Aorta (tissue), 5 donors: ENCODE results near the gene ATP4A. TPM values are rescaled to one million over a fixed set of nuclear protein-coding genes. Genes with fewer than 3 reads are reported as not detected.

ENCODE experiments used
- ATAC-seq: fragments of 200-7000 bp; cut with Tn5 transposase; one replicate; pipeline ENCODE4 v1.9.1; 2022; ENCODE audit warnings: moderate library complexity; ENCODE audit not compliant: low FRiP score
- DNase-seq, 2 donors: peaks; one replicate each; pipeline ENCODE4 v3.0.0-alpha.2; 2020
- H3K27ac ChIP-seq, 2 donors: one replicate each; pipeline ENCODE4 v1.5.1; 2013; ENCODE audit warnings: low read length in 2 of 2, mild to moderate bottlenecking in 2 of 2, moderate library complexity in 2 of 2, control low read depth in 1 of 2, inconsistent platforms in 1 of 2, low read depth in 1 of 2
- H3K27me3 ChIP-seq, 2 donors: one replicate each; pipeline ENCODE4 v1.6.1; 2013; ENCODE audit warnings: control low read depth in 1 of 2, low read length in 1 of 2, mild to moderate bottlenecking in 1 of 2, moderate library complexity in 1 of 2; ENCODE audit not compliant: insufficient read depth in 2 of 2, control insufficient read depth in 1 of 2
- H3K36me3 ChIP-seq, 2 donors: one replicate each; pipeline ENCODE4 v1.6.1; 2013; ENCODE audit warnings: control low read depth in 1 of 2, low read length in 1 of 2, mild to moderate bottlenecking in 1 of 2; ENCODE audit not compliant: insufficient read depth in 2 of 2, control insufficient read depth in 1 of 2
- H3K4me1 ChIP-seq, 2 donors: one replicate each; pipeline ENCODE4 v1.6.1; 2013; ENCODE audit warnings: low read length in 2 of 2, control low read depth in 1 of 2, mild to moderate bottlenecking in 1 of 2, moderate library complexity in 1 of 2; ENCODE audit not compliant: insufficient read depth in 2 of 2, control insufficient read depth in 1 of 2
- H3K4me3 ChIP-seq, 2 donors: one replicate each; pipeline ENCODE4 v1.5.1; 2013; ENCODE audit warnings: low read length in 2 of 2, control low read depth in 1 of 2, mild to moderate bottlenecking in 1 of 2
- H3K9me3 ChIP-seq: one replicate; pipeline ENCODE4 v1.6.1; 2013; ENCODE audit warnings: mild to moderate bottlenecking, low read length; ENCODE audit not compliant: control insufficient read depth
- whole genome bisulfite sequencing, 2 donors: extraction: QIAGEN DNeasy Blood & Tissue Kit; methylation state at CpG; one replicate each; pipeline ENCODE4 v1.1.7; 2013; 5-methylcytosine and 5-hydroxymethylcytosine counted together
- intact Hi-C, 2 donors: fragments of 100-400 bp; cut with DNase I; formaldehyde crosslinking; loops; one replicate each; pipeline versions ENCODE4 v1.14.2 to v1.15.0; 2022
- polyA plus RNA-seq, 2 donors: library from polyadenylated mRNA; stranded (reverse); fragments of 200-250 nt; gene quantifications; one replicate each; pipeline ENCODE4 v1.2.3, GENCODE V29; 2013
- total RNA-seq, 2 donors: library from RNA; stranded (reverse); fragmentation: NEBNext Ultra II Directional; extraction: Animal tissue kit (Norgen Biotek cat#: 25700); gene quantifications; one replicate each; pipeline ENCODE4 v1.2.1, GENCODE V29; 2021
- donor health status: healthy with polysubstance abuse.
- donor health status: Bipolar disorder and iron deficiency.
- donor health status: DM: no; HTN: no; CAD: no.
- donor health status: DM: no; HTN: no; CAD: no.
- donor health status: DM: yes; HTN: yes; CAD: no.

Gene ATP4A
- total and polyA plus RNA-seq, 4 donors, result not detected

DNA sequence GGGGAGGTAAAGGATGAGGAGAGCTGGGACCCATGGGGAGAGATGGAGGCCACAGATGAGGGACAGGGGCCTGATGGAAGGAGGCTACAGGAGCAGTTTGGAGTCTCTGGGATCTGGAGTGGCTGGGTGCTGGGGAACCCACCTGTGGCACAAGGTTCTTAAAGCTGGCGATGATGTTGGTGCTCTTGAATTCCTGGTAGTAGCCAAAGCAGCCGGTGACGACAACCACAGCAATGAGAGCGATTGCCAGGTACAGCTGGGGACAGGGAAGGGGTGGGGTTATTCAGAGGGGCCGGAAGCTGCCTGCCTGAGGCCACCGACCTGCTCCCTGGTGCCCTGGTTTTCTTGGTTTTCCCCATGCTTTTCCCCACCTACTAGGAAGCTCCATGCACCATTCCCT lies 2.8 kb downstream of the ATP4A start:
- no peak for ATAC-seq
- no peaks in the 10 kb centered on the region for H3K9me3 ChIP-seq
- DNase-seq, result peak in 1 of 2 donors; percentile 27
- no peaks in the 10 kb centered on the region for H3K4me1 ChIP-seq
- no peaks in the 10 kb centered on the region for H3K36me3 ChIP-seq
- no peaks in the 10 kb centered on the region for H3K27me3 ChIP-seq
- WGBS, 2 donors, result 56 to 74% methylated on average over 6 of the region's 6 CpGs
- H3K27ac ChIP-seq, result no peak overlapping the region
- H3K4me3 ChIP-seq, result no peak overlapping the region
- intact Hi-C loops, result no loop called here

DNA sequence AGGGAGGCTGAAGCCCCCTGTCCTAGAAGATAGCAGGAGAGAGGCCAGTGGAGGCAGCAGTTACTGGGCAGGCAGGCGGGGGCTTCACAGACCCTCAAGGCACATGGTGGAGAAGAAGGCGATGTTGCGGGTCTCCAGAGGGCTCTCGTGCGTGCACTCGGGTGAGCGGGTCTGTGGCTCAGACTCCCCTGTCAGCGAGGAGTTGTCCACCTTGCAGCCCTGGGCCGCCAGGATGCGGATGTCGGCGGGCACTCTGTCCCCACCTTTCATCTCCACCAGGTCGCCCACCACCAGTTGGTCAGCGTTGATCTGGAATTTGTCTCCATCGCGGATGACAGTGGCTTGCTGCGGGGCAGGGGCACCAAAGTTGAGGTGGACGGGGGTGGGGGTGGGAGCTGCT lies 3.2 kb downstream of the ATP4A start:
- Histone ChIP-seq H3K27ac (no peak overlapping the region), H3K9me3 (no peaks in the 10 kb centered on the region), H3K27me3 (no peaks in the 10 kb centered on the region), H3K4me1 (no peaks in the 10 kb centered on the region), H3K36me3 (no peaks in the 10 kb centered on the region), H3K4me3 (no peak overlapping the region)
- no peak for ATAC-seq
- 87 to 91% methylated on average over 18 of the region's 18 CpGs for WGBS, 2 donors
- intact Hi-C loops, result no loop called here
- DNase-seq, result peak in 1 of 2 donors; percentile 66

DNA sequence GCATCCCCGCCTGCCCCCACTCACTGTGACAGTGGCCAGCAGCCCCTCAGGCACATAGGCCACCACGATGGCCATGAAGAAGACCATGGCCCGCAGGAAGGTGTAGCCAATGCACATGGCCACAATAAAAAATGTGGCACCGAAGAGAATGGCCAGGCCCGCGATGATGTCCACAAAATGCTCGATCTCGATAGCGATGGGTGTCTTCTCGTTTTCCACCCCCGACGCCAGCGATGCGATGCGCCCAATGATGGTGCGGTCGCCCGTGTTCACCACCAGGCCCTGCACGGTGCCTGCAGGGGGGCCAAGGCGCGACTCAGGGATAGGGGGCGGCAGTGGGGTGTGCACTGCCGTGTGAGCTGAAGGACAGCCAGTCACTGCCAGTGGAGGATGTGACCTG lies 3.7 kb downstream of the ATP4A start:
- intact Hi-C loops, result no loop called here
- Histone ChIP-seq H3K27ac (no peak overlapping the region), H3K9me3 (no peaks in the 10 kb centered on the region), H3K36me3 (no peaks in the 10 kb centered on the region), H3K4me1 (no peaks in the 10 kb centered on the region), H3K4me3 (no peak overlapping the region), H3K27me3 (no peaks in the 10 kb centered on the region)
- DNase-seq, result peak in 1 of 2 donors; percentile 70
- no peak for ATAC-seq
- WGBS, 2 donors, result 89 to 92% methylated on average over 23 of the region's 23 CpGs

DNA sequence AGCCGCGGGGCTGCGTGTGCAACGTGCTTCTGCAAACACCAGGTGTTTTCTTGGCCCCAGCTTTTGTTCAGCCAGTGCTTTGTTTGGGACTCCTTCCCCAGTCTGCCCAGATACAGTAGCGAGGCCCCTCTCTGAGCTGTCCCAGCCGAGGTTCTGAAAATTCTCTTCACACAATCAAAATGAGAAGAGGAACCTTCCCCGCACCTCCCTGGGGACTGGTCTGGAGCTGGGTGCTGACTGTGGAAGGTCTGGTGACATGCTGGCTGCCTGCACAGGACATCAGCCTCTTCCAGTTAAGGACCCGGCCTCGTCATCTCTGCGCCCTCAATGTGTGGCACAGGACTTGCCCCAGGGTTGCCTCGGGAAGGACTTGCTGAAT lies 4.2 kb downstream of the ATP4A start:
- intact Hi-C loops, result no loop called here
- 64 to 69% methylated on average over 11 of the region's 11 CpGs for WGBS, 2 donors
- H3K27me3 ChIP-seq, result no peaks in the 10 kb centered on the region

DNA sequence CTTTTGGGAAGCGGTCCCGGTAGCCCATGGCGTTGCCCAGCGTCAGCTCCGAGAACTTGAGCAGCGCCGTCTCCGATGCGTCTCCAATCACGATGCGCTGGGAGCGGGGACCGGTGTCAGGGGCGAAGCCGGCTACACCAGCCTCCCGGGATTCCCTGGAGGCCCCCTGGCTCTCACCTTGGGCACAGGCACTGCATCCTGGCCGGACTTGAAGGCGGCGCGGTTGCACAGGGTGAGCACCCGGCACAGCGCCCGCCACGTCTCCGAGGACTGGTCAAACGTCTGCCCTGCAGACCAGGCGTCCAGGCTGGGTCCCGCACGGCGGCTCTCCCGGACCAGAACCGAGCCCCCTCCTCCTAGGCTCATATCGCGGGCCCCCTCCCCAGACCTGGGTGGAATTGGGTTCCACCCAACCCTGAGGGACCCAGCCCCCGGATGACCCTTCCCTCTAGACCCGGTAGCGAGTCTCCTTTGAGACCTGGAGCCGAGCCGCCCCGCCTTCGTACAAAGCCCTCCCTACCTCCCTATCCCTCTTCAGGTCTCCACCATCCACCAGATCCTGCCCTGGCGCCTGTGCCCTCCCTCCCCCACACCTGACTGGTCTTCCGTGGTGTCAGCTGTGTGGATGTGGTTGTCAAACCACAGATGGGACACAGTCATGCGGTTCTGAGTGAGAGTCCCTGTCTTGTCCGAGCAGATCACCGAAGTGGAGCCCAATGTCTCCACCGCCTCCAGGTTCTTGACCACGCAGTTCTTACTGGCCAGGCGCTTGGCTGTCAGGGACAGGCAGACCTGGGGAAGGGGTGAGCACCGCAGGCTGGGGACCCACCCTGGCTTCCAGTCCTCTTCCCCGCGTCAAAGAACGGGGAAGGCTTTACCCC lies 4.8 kb downstream of the ATP4A start:
- Histone ChIP-seq H3K27ac (no peak overlapping the region), H3K27me3 (no peaks in the 10 kb centered on the region), H3K4me1 (no peaks in the 10 kb centered on the region), H3K4me3 (no peak overlapping the region), H3K36me3 (no peaks in the 10 kb centered on the region), H3K9me3 (no peaks in the 10 kb centered on the region)
- DNase-seq (peak in 1 of 2 donors; percentile 71), ATAC-seq (no peak)
- WGBS, 2 donors, result 29 to 31% methylated on average over 50 to 53 of the region's 53 CpGs
- intact Hi-C loops, result no loop called here

More for the DNA sequence above, 4.2 kb downstream of the ATP4A start:
- no peaks in the 10 kb centered on the region for H3K9me3 ChIP-seq
- no peaks in the 10 kb centered on the region for H3K4me1 ChIP-seq
- no peak for ATAC-seq
- peak in 1 of 2 donors; percentile 63 for DNase-seq
- H3K27ac ChIP-seq, result no peak overlapping the region
- H3K36me3 ChIP-seq, result no peaks in the 10 kb centered on the region
- no peak overlapping the region for H3K4me3 ChIP-seq

DNA sequence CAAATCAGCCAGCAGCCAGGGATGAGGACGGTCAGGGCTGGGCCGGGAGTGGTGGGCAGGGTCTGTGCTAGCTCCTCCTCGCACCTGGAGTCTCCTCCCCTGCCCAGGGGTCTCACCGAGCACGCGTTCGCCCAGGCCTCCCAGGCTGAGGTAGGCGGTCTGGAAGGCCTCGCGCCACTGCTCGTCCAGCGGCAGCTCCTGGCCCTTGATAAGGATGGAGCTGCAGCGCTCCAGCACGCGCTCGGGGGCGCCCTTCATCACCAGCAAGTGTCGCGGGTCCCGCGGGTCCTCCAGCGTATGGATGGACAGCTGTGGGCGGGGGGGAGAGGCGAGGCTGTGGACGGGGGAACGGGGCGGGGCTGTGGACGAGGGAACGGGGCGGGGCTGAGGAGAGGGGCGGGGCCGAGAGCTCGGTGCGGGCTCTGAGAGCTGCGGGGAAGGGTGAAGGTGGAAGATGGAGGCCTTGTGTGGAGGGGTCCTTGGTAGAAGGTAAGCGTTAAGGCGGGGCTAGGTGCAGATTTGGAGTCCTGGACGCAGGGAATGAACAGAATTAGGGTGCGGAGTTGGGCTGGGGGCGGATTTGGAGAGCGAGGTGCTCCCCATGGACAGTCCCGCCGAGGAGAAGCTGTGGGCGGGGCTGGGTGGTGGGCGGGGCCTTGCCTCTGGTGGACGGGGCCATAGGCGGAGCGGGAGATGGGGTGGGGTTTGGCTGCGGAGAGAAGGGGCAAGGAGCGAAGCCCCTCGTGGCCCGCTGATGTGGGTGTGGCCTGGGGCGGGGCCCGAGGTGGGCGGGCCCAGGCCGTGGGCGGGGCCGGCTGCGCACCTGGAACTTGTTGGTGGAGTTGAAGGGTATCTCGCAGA lies 5.7 kb downstream of the ATP4A start:
- H3K4me3 ChIP-seq, result no peak overlapping the region
- ATAC-seq (peak; percentile 12), DNase-seq (peak; percentile 71 to 84)
- H3K27ac ChIP-seq, result no peak overlapping the region
- no peaks in the 10 kb centered on the region for H3K9me3 ChIP-seq
- no peaks in the 10 kb centered on the region for H3K36me3 ChIP-seq
- no peaks in the 10 kb centered on the region for H3K27me3 ChIP-seq
- intact Hi-C loops, result no loop called here
- WGBS, 2 donors, result 3 to 4% methylated on average over 52 to 60 of the region's 60 CpGs
- H3K4me1 ChIP-seq, result no peaks in the 10 kb centered on the region

GRCh38 chr19:35556846-35557538 lies 6.5 kb downstream of the ATP4A start:
- 84 to 87% methylated on average over 16 of the region's 16 CpGs for WGBS, 2 donors
- Histone ChIP-seq H3K36me3 (no peaks in the 10 kb centered on the region), H3K4me3 (no peak overlapping the region), H3K27me3 (no peaks in the 10 kb centered on the region), H3K27ac (no peak overlapping the region), H3K4me1 (no peaks in the 10 kb centered on the region), H3K9me3 (no peaks in the 10 kb centered on the region)
- ATAC-seq (no peak), DNase-seq (no peak)
- intact Hi-C loops, result no loop called here

DNA sequence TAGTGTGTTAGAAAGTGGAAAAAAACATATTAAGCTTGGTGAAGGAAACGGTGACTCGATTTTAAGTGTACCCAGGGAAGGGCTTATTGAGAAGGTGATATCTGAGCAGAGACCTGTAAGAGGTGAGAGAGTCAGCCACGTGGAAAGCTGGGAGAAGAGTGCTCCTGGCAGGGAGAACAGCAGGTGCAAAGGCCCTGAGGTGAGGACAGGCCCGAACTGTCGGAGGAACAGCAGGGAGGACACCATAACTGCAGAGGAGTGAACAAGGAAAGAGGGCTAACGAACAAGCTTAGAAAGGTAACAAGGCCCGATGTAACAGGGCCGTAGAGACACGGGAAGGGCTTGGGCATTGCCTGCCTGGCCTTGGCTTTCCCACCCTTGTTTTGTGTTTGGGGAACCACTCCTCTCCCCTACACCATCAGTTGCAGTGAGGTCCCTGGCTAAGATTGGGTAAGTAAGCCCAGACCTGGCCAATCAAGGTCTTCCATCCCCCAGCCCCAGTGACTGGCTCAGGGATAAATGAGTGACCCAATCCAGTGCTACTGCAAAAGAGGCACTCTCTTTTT lies 7.3 kb downstream of the ATP4A start:
- Histone ChIP-seq H3K27me3 (no peaks in the 10 kb centered on the region), H3K36me3 (no peaks in the 10 kb centered on the region), H3K4me3 (no peak overlapping the region), H3K4me1 (no peaks in the 10 kb centered on the region), H3K27ac (no peak overlapping the region), H3K9me3 (no peaks in the 10 kb centered on the region)
- no peak for DNase-seq
- intact Hi-C loops, result no loop called here
- 81 to 86% methylated on average over 9 of the region's 9 CpGs for WGBS, 2 donors
- ATAC-seq, result no peak
